ENCODE measurements around the gene CANX. TPM values are rescaled to one million over a fixed set of nuclear protein-coding genes. Genes with fewer than 3 reads are reported as not detected.

Gene CANX
- total and polyA plus RNA-seq, 2 of the 13 experiments (the other 11 are each of a cell fraction or from before 2014, with no cell fraction given): 477 to 680 TPM

- TF ChIP-seq, protein P1, sequence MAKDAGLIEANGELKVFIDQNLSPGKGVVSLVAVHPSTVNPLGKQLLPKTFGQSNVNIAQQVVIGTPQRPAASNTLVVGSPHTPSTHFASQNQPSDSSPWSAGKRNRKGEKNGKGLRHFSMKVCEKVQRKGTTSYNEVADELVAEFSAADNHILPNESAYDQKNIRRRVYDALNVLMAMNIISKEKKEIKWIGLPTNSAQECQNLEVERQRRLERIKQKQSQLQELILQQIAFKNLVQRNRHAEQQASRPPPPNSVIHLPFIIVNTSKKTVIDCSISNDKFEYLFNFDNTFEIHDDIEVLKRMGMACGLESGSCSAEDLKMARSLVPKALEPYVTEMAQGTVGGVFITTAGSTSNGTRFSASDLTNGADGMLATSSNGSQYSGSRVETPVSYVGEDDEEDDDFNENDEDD (CRISPR knock-in tag; IDR thresholded peaks at IDR 0.05; ENCODE audit: borderline replicate concordance): peak; percentile 64; the same call in 1 of the 2 replicates
- no peak for TF ChIP-seq KLF11 (CRISPR knock-in tag; IDR thresholded peaks at IDR 0.05)
- no peak for TF ChIP-seq NFIB (CRISPR knock-in tag; IDR thresholded peaks at IDR 0.05; ENCODE audit: borderline replicate concordance)
- TF ChIP-seq SMYD3 (CRISPR knock-in tag; IDR thresholded peaks at IDR 0.05): no peak
- no peak for TF ChIP-seq ZNF580 (CRISPR knock-in tag; IDR thresholded peaks at IDR 0.05; ENCODE audit: borderline replicate concordance, low read depth)
- TF ChIP-seq RFX3 (CRISPR knock-in tag; IDR thresholded peaks at IDR 0.05): no peak
- 0 out of 2 replicates have a peak, but pooled peaks have one; percentile 41 for TF ChIP-seq IKZF5 (CRISPR knock-in tag; IDR thresholded peaks at IDR 0.05)
- peak; percentile 86 for TF ChIP-seq TAF15 (IDR thresholded peaks at IDR 0.05; ENCODE audit: low read depth, low read length, poor library complexity, severe bottlenecking)
- peak; percentile 37; the same call in 1 of the 2 replicates for TF ChIP-seq FOXA3 (CRISPR knock-in tag; IDR thresholded peaks at IDR 0.05)
- no peak for TF ChIP-seq ZBTB8A (CRISPR knock-in tag; IDR thresholded peaks at IDR 0.05; ENCODE audit: borderline replicate concordance, low read depth)
- TF ChIP-seq ZNF136 (CRISPR knock-in tag; IDR thresholded peaks at IDR 0.05; ENCODE audit: low read depth): no peak
- TF ChIP-seq MIER3 (CRISPR knock-in tag; IDR thresholded peaks at IDR 0.05; ENCODE audit: borderline replicate concordance): peak; percentile 30; the same call in 1 of the 2 replicates
- TF ChIP-seq ZNF614 (CRISPR knock-in tag; IDR thresholded peaks at IDR 0.05; ENCODE audit: borderline replicate concordance): no peak
- TF ChIP-seq ZNF549 (CRISPR knock-in tag; IDR thresholded peaks at IDR 0.05): no peak
- no peak for TF ChIP-seq HNRNPL (IDR thresholded peaks at IDR 0.05; ENCODE audit: low read depth, low read length)
- no peak for TF ChIP-seq JUNB (CRISPR knock-in tag; IDR thresholded peaks at IDR 0.05; ENCODE audit: borderline replicate concordance)
- peak; percentile 30 for TF ChIP-seq PTBP1 (IDR thresholded peaks at IDR 0.05; ENCODE audit: low read depth, low read length, poor library complexity, severe bottlenecking)
- TF ChIP-seq ZFYVE20 (CRISPR knock-in tag; IDR thresholded peaks at IDR 0.05; ENCODE audit: borderline replicate concordance, low read depth): no peak
- no peak for TF ChIP-seq BORCS8-MEF2B (CRISPR knock-in tag; IDR thresholded peaks at IDR 0.05)
- TF ChIP-seq ZNF30 (CRISPR knock-in tag; IDR thresholded peaks at IDR 0.05): no peak
- no peak for TF ChIP-seq ATF3 (CRISPR knock-in tag; IDR thresholded peaks at IDR 0.05)
- TF ChIP-seq GABPB1 (CRISPR knock-in tag; IDR thresholded peaks at IDR 0.05): peak; percentile 73
- TF ChIP-seq TBX2 (CRISPR knock-in tag; IDR thresholded peaks at IDR 0.05; ENCODE audit: borderline replicate concordance): 0 out of 2 replicates have a peak, but pooled peaks have one; percentile 48
- TF ChIP-seq ZNF883 (CRISPR knock-in tag; IDR thresholded peaks at IDR 0.05; ENCODE audit: not compliant biosample characterization): no peak
- peak; percentile 23 for TF ChIP-seq SRSF1 (optimal IDR thresholded peaks at IDR 0.05; ENCODE audit: low read depth, low read length)
- TF ChIP-seq, protein P2, sequence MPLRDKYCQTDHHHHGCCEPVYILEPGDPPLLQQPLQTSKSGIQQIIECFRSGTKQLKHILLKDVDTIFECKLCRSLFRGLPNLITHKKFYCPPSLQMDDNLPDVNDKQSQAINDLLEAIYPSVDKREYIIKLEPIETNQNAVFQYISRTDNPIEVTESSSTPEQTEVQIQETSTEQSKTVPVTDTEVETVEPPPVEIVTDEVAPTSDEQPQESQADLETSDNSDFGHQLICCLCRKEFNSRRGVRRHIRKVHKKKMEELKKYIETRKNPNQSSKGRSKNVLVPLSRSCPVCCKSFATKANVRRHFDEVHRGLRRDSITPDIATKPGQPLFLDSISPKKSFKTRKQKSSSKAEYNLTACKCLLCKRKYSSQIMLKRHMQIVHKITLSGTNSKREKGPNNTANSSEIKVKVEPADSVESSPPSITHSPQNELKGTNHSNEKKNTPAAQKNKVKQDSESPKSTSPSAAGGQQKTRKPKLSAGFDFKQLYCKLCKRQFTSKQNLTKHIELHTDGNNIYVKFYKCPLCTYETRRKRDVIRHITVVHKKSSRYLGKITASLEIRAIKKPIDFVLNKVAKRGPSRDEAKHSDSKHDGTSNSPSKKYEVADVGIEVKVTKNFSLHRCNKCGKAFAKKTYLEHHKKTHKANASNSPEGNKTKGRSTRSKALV (CRISPR knock-in tag; IDR thresholded peaks at IDR 0.05): no peak
- no peak for TF ChIP-seq ZNF782 (CRISPR knock-in tag; IDR thresholded peaks at IDR 0.05; ENCODE audit: borderline replicate concordance)
These were observed 33.7 kb downstream of the CANX start, which contains the start of gene MAML1 (continued) for GRCh38 chr5:179732412-179732917.

Data from HepG2 (cell line).